Measurements from ENCODE around the gene TEDC2.

Gene TEDC2

GRCh38 chr16:2468725-2469398, 9.0 kb downstream of the TEDC2 start:
- no peak overlapping the region for H3K4me3 ChIP-seq (IDR thresholded peaks at IDR 0.05; ENCODE audit: insufficient read depth, low read depth, low read length)
- no peak overlapping the region for H2AFZ ChIP-seq (ENCODE audit: low read depth)
- no peak overlapping the region; the same call in 1 of the 2 replicates for H3K9ac ChIP-seq
- no peaks in the 10 kb centered on the region for H3K79me2 ChIP-seq (ENCODE audit: insufficient read depth, low read depth)
- peak overlapping the region; percentile 86; the same call in 1 of the 2 replicates for H3K4me2 ChIP-seq
- no peak overlapping the region for H3K27ac ChIP-seq
- peaks cover 37% of the 10 kb centered on the region for H3K27me3 ChIP-seq (ENCODE audit: insufficient read depth, low read depth)
- no peak for TF ChIP-seq CTCF (conservative IDR thresholded peaks at IDR 0.05; ENCODE audit: low read depth, low read length)
- H4K20me1 ChIP-seq (ENCODE audit: insufficient read depth) = no peaks in the 10 kb centered on the region
- H3K4me1 ChIP-seq (ENCODE audit: low read depth, poor library complexity, severe bottlenecking) = peaks cover 46% of the 10 kb centered on the region
- no peaks in the 10 kb centered on the region for H3K36me3 ChIP-seq (ENCODE audit: insufficient read depth)

GRCh38 chr16:2469399-2470233, 9.7 kb downstream of the TEDC2 start:
- no peak overlapping the region for H3K4me2 ChIP-seq
- no peak overlapping the region for H3K27ac ChIP-seq
- H3K4me3 ChIP-seq (IDR thresholded peaks at IDR 0.05; ENCODE audit: insufficient read depth, low read depth, low read length) = no peak overlapping the region
- H3K36me3 ChIP-seq (ENCODE audit: insufficient read depth) = no peaks in the 10 kb centered on the region
- no peaks in the 10 kb centered on the region for H4K20me1 ChIP-seq (ENCODE audit: insufficient read depth)
- H2AFZ ChIP-seq (ENCODE audit: low read depth) = no peak overlapping the region
- H3K79me2 ChIP-seq (ENCODE audit: insufficient read depth, low read depth) = no peaks in the 10 kb centered on the region; the same call in 1 of the 2 replicates
- peaks cover 46% of the 10 kb centered on the region for H3K4me1 ChIP-seq (ENCODE audit: low read depth, poor library complexity, severe bottlenecking)
- TF ChIP-seq CTCF (conservative IDR thresholded peaks at IDR 0.05; ENCODE audit: low read depth, low read length) = no peak
- H3K9ac ChIP-seq = no peak overlapping the region
- H3K27me3 ChIP-seq (ENCODE audit: insufficient read depth, low read depth) = peaks cover 37% of the 10 kb centered on the region

- no peaks in the 10 kb centered on the region for H4K20me1 ChIP-seq (ENCODE audit: insufficient read depth)
- no peak overlapping the region for H3K9ac ChIP-seq
- no peak overlapping the region for H2AFZ ChIP-seq (ENCODE audit: low read depth)
- H3K4me1 ChIP-seq (ENCODE audit: low read depth, poor library complexity, severe bottlenecking) = peaks cover 46% of the 10 kb centered on the region
- no peak overlapping the region for H3K27ac ChIP-seq
- 0 out of 2 replicates have a peak overlapping the region, but pooled peaks have one; percentile 10 for H3K4me2 ChIP-seq
- H3K36me3 ChIP-seq (ENCODE audit: insufficient read depth) = no peaks in the 10 kb centered on the region
- peaks cover 37% of the 10 kb centered on the region for H3K27me3 ChIP-seq (ENCODE audit: insufficient read depth, low read depth)
- H3K4me3 ChIP-seq (IDR thresholded peaks at IDR 0.05; ENCODE audit: insufficient read depth, low read depth, low read length) = no peak overlapping the region
- no peak for TF ChIP-seq CTCF (conservative IDR thresholded peaks at IDR 0.05; ENCODE audit: low read depth, low read length)
- no peaks in the 10 kb centered on the region; the same call in 1 of the 2 replicates for H3K79me2 ChIP-seq (ENCODE audit: insufficient read depth, low read depth)
Observed at GRCh38 chr16:2470234-2470601, 10.3 kb downstream of the TEDC2 start.

GRCh38 chr16:2470603-2471015, 10.7 kb downstream of the TEDC2 start:
- TF ChIP-seq CTCF (conservative IDR thresholded peaks at IDR 0.05; ENCODE audit: low read depth, low read length) = no peak
- Histone ChIP-seq H3K9ac (no peak overlapping the region), H3K79me2 (ENCODE audit: insufficient read depth, low read depth) (no peaks in the 10 kb centered on the region; the same call in 1 of the 2 replicates), H3K36me3 (ENCODE audit: insufficient read depth) (no peaks in the 10 kb centered on the region), H3K4me2 (0 out of 2 replicates have a peak overlapping the region, but pooled peaks have one; percentile 10), H4K20me1 (ENCODE audit: insufficient read depth) (no peaks in the 10 kb centered on the region), H3K27me3 (ENCODE audit: insufficient read depth, low read depth) (peaks cover 37% of the 10 kb centered on the region), H3K4me3 (IDR thresholded peaks at IDR 0.05; ENCODE audit: insufficient read depth, low read depth, low read length) (no peak overlapping the region), H2AFZ (ENCODE audit: low read depth) (no peak overlapping the region), H3K4me1 (ENCODE audit: low read depth, poor library complexity, severe bottlenecking) (peaks cover 46% of the 10 kb centered on the region), H3K27ac (no peak overlapping the region)
